Sigmoid colon (tissue), 7 donors: ENCODE results near the gene TNIK. TPM values are rescaled to one million over a fixed set of nuclear protein-coding genes. Genes with fewer than 3 reads are reported as not detected.

Experiments used
- DNase-seq: peaks from one replicate; pipeline ENCODE4 v3.0.0-alpha.2; 2019
- H3K27ac ChIP-seq, 4 donors: fragments of 200-600 bp; sonication (generic); one replicate each; pipeline ENCODE4 v1.5.1; 2016 to 2019; ENCODE audit warnings: mild to moderate bottlenecking in 1 of 4
- H3K27me3 ChIP-seq, 3 donors: fragments of 200-600 bp; sonication (generic); one replicate each; pipeline ENCODE4 v1.5.1; 2019; ENCODE audit warnings: mild to moderate bottlenecking in 1 of 3
- H3K36me3 ChIP-seq, 4 donors: fragments of 200-600 bp; sonication (generic); one replicate each; pipeline ENCODE4 v1.5.1; 2016 to 2019
- H3K4me1 ChIP-seq, 4 donors: fragments of 200-600 bp; sonication (generic); one replicate each; pipeline ENCODE4 v1.5.1; 2017 to 2019
- H3K4me3 ChIP-seq, 4 donors: fragments of 200-600 bp; sonication (generic); one replicate each; pipeline ENCODE4 v1.5.1; 2017 to 2019; ENCODE audit warnings: mild to moderate bottlenecking in 2 of 4, moderate library complexity in 1 of 4
- H3K9me3 ChIP-seq, 4 donors: fragments of 200-600 bp in 3 of 4; sonication (generic) in 3 of 4; one replicate each; pipeline versions ENCODE4 v1.5.1 to v1.6.1; 2013 to 2019
- EP300 ChIP-seq, 4 donors: sonication (generic); formaldehyde crosslinking; IDR thresholded peaks; one replicate each; pipeline ENCODE4 v1.6.1; 2017; ENCODE audit warnings: antibody characterized with exemption in 4 of 4
- POLR2A ChIP-seq, 2 donors: fragments of 450-650 bp; IDR thresholded peaks; one replicate each; pipeline ENCODE4 v1.6.1; 2016; ENCODE audit warnings: antibody characterized with exemption in 2 of 2, mild to moderate bottlenecking in 2 of 2, moderate library complexity in 2 of 2
- POLR2AphosphoS5 ChIP-seq, 4 donors: sonication (generic); formaldehyde crosslinking; IDR thresholded peaks; one replicate each; pipeline ENCODE4 v1.6.1; 2017; ENCODE audit warnings: antibody characterized with exemption in 4 of 4
- WGBS, 2 donors: extraction: QIAGEN DNeasy Blood & Tissue Kit; methylation state at CpG; one replicate each; pipeline ENCODE4 v1.1.7; 2013; 5-methylcytosine and 5-hydroxymethylcytosine counted together
- intact Hi-C: fragments of 100-400 bp; cut with DNase I; formaldehyde crosslinking; loops from one replicate; pipeline ENCODE4 v1.15.1; 2023
- polyA plus RNA-seq, 3 donors: library from polyadenylated mRNA; stranded (reverse); fragments of 200-250 nt; gene quantifications; one replicate each; pipeline ENCODE4 v1.2.3, GENCODE V29; 2013
- total RNA-seq, 4 donors: library from RNA; depleted of rRNA; stranded (reverse); fragments of >200 nt; gene quantifications; one replicate each; pipeline ENCODE4 v1.1.0, GENCODE V29; 2016
- TF ChIP-seq, protein P1 (sequence below), 4 experiments: fragments of 450-650 bp in 3 of 4; fragments of 200-600 bp in 1 of 4; IDR thresholded peaks; one replicate each; pipeline ENCODE4 v1.5.1; 2016 to 2019; ENCODE audit warnings: antibody characterized with exemption in 4 of 4, mild to moderate bottlenecking in 3 of 4, moderate library complexity in 2 of 4
- donor health status: healthy with polysubstance abuse.
- donor health status: Bipolar disorder and iron deficiency.
- donor health status: healthy.

Gene TNIK
- total and polyA plus RNA-seq, 7 donors: 5.4 to 21.3 (median 9.2) TPM

DNA sequence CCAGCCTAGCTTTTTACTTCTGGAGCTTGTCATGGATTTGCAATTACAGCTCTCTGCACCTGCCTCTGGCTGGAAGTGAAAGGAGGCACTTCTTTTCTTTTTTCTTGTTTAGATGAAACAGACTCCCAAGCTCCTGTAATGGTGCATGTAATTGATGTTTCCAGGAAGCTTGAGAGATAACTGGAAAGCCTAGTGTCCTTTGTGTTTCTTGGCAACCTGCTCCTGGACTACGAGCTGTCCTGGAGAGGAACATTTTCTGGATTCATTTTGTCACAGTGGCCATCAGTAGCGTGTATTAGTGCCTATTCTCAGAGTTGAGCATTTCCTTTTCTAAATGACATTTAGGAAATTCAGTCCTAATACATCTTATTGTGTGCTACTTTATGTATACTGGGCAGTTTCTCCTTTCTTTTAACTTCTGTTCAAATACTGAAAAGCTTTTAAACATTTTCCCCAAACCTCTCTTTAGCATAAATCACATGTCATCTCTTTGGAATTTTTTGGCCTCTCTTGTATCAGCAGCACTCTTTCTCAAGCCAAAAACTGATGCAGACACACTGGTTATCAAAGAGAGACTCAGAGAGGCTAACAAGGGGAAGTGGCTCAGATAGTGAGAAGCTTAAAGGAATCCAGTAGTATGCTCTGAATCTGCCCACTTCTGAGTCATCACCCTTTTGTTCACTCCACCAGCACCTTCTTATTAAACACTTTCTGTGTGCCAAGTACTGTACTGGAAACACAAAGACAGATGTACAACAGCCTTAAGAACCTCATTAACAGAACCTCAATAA lies 371.0 kb downstream of the TNIK start:
- Histone ChIP-seq H3K36me3 (peaks cover 0 to 20% (median 4%) of the 10 kb centered on the region in 4 donors), H3K4me1 (peaks cover 0 to 35% (median 28%) of the 10 kb centered on the region in 4 donors), H3K9me3 (no peaks in the 10 kb centered on the region), H3K27me3 (no peaks in the 10 kb centered on the region), H3K4me3 (no peak overlapping the region), H3K27ac (peak overlapping the region in 1 of 4 donors; percentile 42)
- intact Hi-C loops: no loop called here
- no peak for TF ChIP-seq EP300 (IDR thresholded peaks at IDR 0.05)
- no peak for TF ChIP-seq POLR2A (IDR thresholded peaks at IDR 0.05)
- TF ChIP-seq POLR2AphosphoS5 (IDR thresholded peaks at IDR 0.05): no peak
- TF ChIP-seq, protein P1, sequence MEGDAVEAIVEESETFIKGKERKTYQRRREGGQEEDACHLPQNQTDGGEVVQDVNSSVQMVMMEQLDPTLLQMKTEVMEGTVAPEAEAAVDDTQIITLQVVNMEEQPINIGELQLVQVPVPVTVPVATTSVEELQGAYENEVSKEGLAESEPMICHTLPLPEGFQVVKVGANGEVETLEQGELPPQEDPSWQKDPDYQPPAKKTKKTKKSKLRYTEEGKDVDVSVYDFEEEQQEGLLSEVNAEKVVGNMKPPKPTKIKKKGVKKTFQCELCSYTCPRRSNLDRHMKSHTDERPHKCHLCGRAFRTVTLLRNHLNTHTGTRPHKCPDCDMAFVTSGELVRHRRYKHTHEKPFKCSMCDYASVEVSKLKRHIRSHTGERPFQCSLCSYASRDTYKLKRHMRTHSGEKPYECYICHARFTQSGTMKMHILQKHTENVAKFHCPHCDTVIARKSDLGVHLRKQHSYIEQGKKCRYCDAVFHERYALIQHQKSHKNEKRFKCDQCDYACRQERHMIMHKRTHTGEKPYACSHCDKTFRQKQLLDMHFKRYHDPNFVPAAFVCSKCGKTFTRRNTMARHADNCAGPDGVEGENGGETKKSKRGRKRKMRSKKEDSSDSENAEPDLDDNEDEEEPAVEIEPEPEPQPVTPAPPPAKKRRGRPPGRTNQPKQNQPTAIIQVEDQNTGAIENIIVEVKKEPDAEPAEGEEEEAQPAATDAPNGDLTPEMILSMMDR (IDR thresholded peaks at IDR 0.05): no peak
- no peak for DNase-seq
- 69 to 75% methylated on average over 2 of the region's 2 CpGs for WGBS, 2 donors

DNA sequence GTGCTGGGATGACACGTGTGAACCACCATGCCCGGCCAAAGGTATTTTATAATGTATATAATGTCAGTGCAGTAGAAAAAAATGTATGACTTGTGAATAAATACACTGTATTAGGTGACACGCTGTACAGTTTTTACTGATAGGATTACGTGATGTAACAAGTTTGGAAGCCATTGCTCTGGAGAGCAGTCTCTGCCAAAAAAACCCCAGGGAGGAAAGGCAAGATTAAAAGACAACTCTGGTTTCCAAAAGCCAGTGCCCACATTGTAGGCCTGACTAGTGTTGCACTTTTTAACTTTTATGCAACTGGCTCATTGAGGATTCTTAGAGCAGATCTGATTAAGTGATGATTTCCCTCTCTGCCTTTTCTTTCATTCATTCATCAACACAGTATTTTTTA lies 371.7 kb downstream of the TNIK start:
- Histone ChIP-seq H3K9me3 (no peaks in the 10 kb centered on the region), H3K4me1 (peaks cover 0 to 35% (median 28%) of the 10 kb centered on the region in 4 donors), H3K36me3 (peaks cover 0 to 27% (median 5%) of the 10 kb centered on the region in 4 donors), H3K27ac (no peak overlapping the region), H3K27me3 (no peaks in the 10 kb centered on the region), H3K4me3 (no peak overlapping the region)
- no peak for DNase-seq
- intact Hi-C loops: no loop called here
- TF ChIP-seq, protein P1 (IDR thresholded peaks at IDR 0.05): no peak
- TF ChIP-seq POLR2A (IDR thresholded peaks at IDR 0.05) (no peak), EP300 (IDR thresholded peaks at IDR 0.05) (no peak), POLR2AphosphoS5 (IDR thresholded peaks at IDR 0.05) (no peak)
- 84 to 93% methylated on average over 4 of the region's 4 CpGs for WGBS, 2 donors

DNA sequence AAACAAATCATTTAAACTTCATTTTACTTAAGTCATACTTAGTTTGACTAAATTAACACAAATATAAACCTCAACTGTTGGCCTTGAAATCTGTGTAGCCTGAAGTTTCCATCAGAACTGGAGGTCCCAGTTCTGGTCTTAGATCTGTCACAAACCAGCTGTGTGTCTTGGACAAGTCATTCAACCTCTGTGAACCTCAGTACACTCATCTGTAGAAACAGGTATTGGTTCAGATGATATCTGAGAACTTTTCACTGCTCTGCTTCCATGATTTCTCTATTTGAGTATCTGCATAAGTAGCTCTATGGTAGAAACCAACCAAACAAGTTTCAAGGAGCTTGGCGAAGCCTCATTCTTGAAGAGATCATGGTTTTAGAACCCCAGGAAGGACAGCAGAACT lies 373.3 kb downstream of the TNIK start:
- DNase-seq: no peak
- 99 to 100% methylated on average over 1 of the region's 1 CpG for WGBS, 2 donors
- no peak for TF ChIP-seq POLR2AphosphoS5 (IDR thresholded peaks at IDR 0.05)
- TF ChIP-seq, protein P1 (IDR thresholded peaks at IDR 0.05): no peak
- no peak for TF ChIP-seq EP300 (IDR thresholded peaks at IDR 0.05)
- no peak for TF ChIP-seq POLR2A (IDR thresholded peaks at IDR 0.05)
- no peak overlapping the region for H3K27ac ChIP-seq
- H3K27me3 ChIP-seq: no peaks in the 10 kb centered on the region
- H3K9me3 ChIP-seq: no peaks in the 10 kb centered on the region
- H3K36me3 ChIP-seq: peaks cover 4 to 42% (median 8%) of the 10 kb centered on the region in 4 donors
- intact Hi-C loops: no loop called here
- peaks cover 0 to 21% (median 16%) of the 10 kb centered on the region in 4 donors for H3K4me1 ChIP-seq
- no peak overlapping the region for H3K4me3 ChIP-seq

DNA sequence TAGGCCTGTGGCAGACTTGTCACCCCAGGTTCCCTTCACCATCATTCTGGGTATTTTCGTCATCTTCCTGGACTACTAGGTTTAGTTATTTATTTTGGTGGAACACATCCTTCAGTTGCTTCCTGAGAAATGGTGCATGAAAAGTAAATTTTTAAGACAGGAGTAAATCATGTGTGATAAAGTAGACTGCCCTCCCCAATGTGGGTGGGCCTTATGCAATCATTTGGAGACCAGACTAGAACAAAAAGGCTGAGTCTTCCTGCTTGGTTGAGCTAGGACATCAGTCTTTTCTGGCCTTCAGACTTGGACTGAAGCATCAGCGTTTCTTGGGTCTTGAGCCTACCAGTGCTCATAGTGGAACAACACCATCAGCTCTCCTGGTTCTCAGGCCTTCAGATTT lies 382.9 kb downstream of the TNIK start:
- H3K4me1 ChIP-seq: no peaks in the 10 kb centered on the region
- intact Hi-C loops: no loop called here
- no peaks in the 10 kb centered on the region for H3K27me3 ChIP-seq
- H3K4me3 ChIP-seq: no peak overlapping the region
- DNase-seq: no peak
- peaks cover 0 to 32% (median 6%) of the 10 kb centered on the region in 4 donors for H3K36me3 ChIP-seq
- 89 to 92% methylated on average over 2 of the region's 2 CpGs for WGBS, 2 donors
- TF ChIP-seq POLR2AphosphoS5 (IDR thresholded peaks at IDR 0.05) (no peak), EP300 (IDR thresholded peaks at IDR 0.05) (no peak), POLR2A (IDR thresholded peaks at IDR 0.05) (no peak)
- TF ChIP-seq, protein P1 (IDR thresholded peaks at IDR 0.05): no peak
- no peaks in the 10 kb centered on the region for H3K9me3 ChIP-seq
- no peak overlapping the region for H3K27ac ChIP-seq
